ENCODE data around the gene RFC5. TPM values are rescaled to one million over a fixed set of nuclear protein-coding genes. Genes with fewer than 3 reads are reported as not detected.
A peak's percentile ranks its signal among the peaks of the same experiment; 100 is the strongest.

RFC5 gene
- total RNA-seq, 1 experiment from 2014 or later: 50.4 TPM

DNA sequence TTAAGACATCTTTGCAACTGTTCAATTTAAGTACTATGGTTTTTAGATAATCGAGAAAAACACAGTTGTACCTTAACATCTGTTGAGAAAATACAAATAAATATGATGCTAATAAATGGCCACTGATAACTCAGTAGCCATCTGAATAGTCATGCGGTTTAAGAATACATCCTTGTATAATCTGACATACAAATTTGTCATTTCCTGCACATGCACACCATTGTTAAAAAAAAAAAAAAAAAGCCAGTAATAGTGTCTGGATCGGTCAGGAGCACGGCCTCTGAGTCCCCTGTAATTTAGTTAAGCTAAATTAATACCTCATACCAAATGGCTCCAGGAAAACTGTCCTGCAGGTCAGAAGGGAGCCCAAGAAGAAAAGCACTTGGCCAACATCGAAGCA is 16.8 kb downstream of the RFC5 start:
- no peaks in the 10 kb centered on the region; the same call in 1 of the 2 replicates for H3K79me2 ChIP-seq (ENCODE audit: insufficient read depth, low read length)
- H3K56ac ChIP-seq (ENCODE audit: insufficient read length, low read depth, low read length): no peak overlapping the region
- no peak overlapping the region for H2AFZ ChIP-seq (ENCODE audit: low read length)
- Mint-ChIP-seq H3K36me3 (ENCODE audit: insufficient read depth in 1 of 3, low read depth in 3 of 3) (peaks cover 40 to 89% (median 83%) of the 10 kb centered on the region in 3 experiments), H3K27me3 (ENCODE audit: low read depth) (no peaks in the 10 kb centered on the region), H3K4me3 (no peak overlapping the region), H3K4me1 (peaks cover 0 to 9% of the 10 kb centered on the region in 2 experiments; a peak in 2 of 4 replicates), H3K9me3 (no peaks in the 10 kb centered on the region; a peak in 1 of 5 replicates), H3K27ac (peak overlapping the region in 2 of 3 experiments; percentile 64 to 77; a peak in 3 of 7 replicates)
- DNase-seq: no peak
- H2BK5ac ChIP-seq (ENCODE audit: insufficient read length, low read length): no peak overlapping the region
- no peak overlapping the region for H2BK12ac ChIP-seq (ENCODE audit: insufficient read length, low read depth, low read length)
- H3K9ac ChIP-seq (ENCODE audit: extremely low read depth, insufficient read length, low read length): no peak overlapping the region
- H3K4ac ChIP-seq (ENCODE audit: low read depth, low read length): no peak overlapping the region
- H3K9me3 ChIP-seq (ENCODE audit: control insufficient read depth, low read depth, low read length): no peaks in the 10 kb centered on the region
- H4K8ac ChIP-seq (replicated peaks; ENCODE audit: insufficient read length, low read depth, low read length): no peak overlapping the region
- no peaks in the 10 kb centered on the region for H4K20me1 ChIP-seq (ENCODE audit: control insufficient read depth, insufficient read depth, insufficient read length)
- H3K27ac ChIP-seq (ENCODE audit: insufficient read length, low read depth, low read length): no peak overlapping the region
- H3T11ph ChIP-seq (ENCODE audit: low read length): no peak overlapping the region
- no CpG with 5 or more reads among the region's 5 CpGs for WGBS (ENCODE audit: extremely low coverage, insufficient read length, low lambda C conversion rate)
- H2BK15ac ChIP-seq (ENCODE audit: low read depth, low read length): no peak overlapping the region
- no peak overlapping the region for H3K14ac ChIP-seq (ENCODE audit: insufficient read depth, low read length)
- no peak overlapping the region for H3K23ac ChIP-seq (ENCODE audit: insufficient read length, low read depth, low read length)
- no peak overlapping the region for H3K18ac ChIP-seq (ENCODE audit: insufficient read length, low read depth, low read length)
- TF ChIP-seq, protein P1, sequence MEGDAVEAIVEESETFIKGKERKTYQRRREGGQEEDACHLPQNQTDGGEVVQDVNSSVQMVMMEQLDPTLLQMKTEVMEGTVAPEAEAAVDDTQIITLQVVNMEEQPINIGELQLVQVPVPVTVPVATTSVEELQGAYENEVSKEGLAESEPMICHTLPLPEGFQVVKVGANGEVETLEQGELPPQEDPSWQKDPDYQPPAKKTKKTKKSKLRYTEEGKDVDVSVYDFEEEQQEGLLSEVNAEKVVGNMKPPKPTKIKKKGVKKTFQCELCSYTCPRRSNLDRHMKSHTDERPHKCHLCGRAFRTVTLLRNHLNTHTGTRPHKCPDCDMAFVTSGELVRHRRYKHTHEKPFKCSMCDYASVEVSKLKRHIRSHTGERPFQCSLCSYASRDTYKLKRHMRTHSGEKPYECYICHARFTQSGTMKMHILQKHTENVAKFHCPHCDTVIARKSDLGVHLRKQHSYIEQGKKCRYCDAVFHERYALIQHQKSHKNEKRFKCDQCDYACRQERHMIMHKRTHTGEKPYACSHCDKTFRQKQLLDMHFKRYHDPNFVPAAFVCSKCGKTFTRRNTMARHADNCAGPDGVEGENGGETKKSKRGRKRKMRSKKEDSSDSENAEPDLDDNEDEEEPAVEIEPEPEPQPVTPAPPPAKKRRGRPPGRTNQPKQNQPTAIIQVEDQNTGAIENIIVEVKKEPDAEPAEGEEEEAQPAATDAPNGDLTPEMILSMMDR (conservative IDR thresholded peaks at IDR 0.05): no peak
- H3K23me2 ChIP-seq (ENCODE audit: insufficient read length, low read depth, low read length, poor library complexity, severe bottlenecking): no peaks in the 10 kb centered on the region
- H2BK120ac ChIP-seq (ENCODE audit: low read depth, low read length, poor library complexity, severe bottlenecking): no peak overlapping the region
- no peak overlapping the region for H4K5ac ChIP-seq (ENCODE audit: insufficient read length, low read depth, low read length)
- H4K91ac ChIP-seq (ENCODE audit: insufficient read length, low read depth, low read length): no peak overlapping the region
- no peak overlapping the region for H2AK5ac ChIP-seq (ENCODE audit: insufficient read length, low read length)
- no peak overlapping the region for H3K4me2 ChIP-seq (ENCODE audit: insufficient read depth, insufficient read length, low read length)
- no peaks in the 10 kb centered on the region for H3K79me1 ChIP-seq (ENCODE audit: insufficient read depth, low read depth, low read length, poor library complexity, severe bottlenecking)
- H3K4me1 ChIP-seq (ENCODE audit: insufficient read depth, low read length): no peaks in the 10 kb centered on the region
- no peak overlapping the region for H2BK20ac ChIP-seq (ENCODE audit: low read depth, low read length, poor library complexity, severe bottlenecking)
- H3K27me3 ChIP-seq (ENCODE audit: insufficient read depth, low read length): no peaks in the 10 kb centered on the region

Data from H9 (cell line).